GM10847 (cell line): ENCODE measurements around the gene PRRG2.

Source experiments
- POLR2A ChIP-seq: IDR thresholded peaks from 2 replicates; pipeline ENCODE4 v1.6.1; 2011; ENCODE audit not compliant: insufficient read length; ENCODE audit errors: extremely low read depth

The PRRG2 gene

DNA sequence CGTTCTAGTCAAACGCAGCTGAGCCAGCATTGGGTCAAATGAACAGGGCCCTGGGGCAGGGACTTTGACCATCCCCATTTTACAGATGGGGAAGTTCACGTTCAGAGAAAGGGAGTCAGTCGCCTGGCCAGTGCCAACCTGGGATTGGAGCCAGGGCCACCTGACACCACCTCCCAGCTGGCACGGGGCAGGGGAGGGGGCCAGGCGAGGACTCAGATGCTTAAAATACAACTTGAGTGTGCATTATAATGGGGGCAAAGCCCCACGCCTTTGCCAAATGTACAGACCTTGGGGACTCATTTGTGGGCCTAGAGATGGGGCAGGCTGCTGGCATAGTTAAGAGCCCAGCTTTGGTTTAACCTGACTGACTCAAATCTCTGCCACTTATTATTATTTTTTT lies 24.5 kb downstream of the PRRG2 start:
- TF ChIP-seq POLR2A: no peak

DNA sequence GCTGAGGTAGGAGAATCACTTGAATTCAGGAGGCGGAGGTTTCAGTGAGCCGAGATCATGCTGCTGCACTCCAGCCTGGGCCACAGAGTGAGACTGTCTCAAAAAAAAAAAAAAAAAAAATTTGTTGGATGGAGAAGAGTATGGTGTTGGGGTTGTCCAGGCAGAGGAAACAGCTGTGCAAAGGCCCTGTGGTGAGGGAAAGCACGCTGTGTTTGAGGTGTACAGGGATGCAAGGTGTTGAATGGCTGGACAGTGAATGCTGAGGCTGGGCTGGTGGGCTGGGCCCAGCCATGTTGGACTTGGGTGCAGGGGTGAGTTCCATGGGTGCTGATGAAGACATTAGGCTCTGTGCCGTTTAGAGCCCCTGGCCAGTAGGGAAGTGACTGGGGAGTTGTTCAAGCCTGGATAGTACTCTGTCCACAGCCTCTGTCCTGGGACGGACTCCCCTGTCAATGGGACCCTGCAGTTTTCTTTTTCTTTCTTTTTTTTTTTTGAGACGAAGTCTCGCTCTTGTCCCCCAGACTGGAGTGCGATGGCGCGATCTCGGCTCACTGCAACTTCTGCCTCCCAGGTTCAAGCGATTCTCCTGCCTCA lies 28.5 kb downstream of the PRRG2 start:
- TF ChIP-seq POLR2A: no peak

GRCh38 chr19:49613374-49613773 lies 32.3 kb downstream of the PRRG2 start:
- no peak for TF ChIP-seq POLR2A

DNA sequence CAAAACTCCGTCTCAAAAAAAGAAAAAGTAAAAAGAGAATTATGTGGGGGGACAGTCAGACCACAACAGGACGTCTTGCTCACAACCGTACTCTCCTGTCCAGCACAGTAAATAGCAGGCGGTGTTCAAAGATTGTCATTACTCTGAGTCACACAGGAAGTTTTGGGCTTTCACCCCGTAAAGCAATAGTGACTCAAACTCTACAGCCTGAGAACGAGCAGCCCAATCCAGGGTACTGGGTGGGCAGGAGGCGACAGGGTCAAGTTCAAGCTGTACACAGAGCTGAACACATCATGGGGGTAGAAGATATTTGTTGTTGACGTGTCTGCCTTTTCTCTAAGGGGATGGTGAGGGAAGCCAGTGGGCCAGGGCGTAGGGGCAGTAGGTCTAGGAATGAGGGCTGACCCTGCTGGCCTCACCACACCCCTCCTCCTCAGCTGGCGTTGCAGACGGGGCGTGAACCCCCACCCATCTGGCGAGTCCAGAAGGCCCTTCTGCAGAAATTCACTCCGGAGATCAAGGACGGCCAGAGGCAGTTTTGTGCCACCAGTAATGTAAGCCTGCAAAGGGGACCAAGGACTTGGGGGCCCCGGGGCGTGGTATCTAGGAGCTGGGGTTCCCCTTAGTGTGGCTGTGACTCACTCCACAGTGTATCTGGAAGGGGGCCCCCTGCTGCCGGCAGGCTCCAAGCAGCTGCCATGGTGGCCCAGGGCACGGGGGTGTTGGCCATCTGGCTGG lies 33.1 kb downstream of the PRRG2 start:
- no peak for TF ChIP-seq POLR2A

DNA sequence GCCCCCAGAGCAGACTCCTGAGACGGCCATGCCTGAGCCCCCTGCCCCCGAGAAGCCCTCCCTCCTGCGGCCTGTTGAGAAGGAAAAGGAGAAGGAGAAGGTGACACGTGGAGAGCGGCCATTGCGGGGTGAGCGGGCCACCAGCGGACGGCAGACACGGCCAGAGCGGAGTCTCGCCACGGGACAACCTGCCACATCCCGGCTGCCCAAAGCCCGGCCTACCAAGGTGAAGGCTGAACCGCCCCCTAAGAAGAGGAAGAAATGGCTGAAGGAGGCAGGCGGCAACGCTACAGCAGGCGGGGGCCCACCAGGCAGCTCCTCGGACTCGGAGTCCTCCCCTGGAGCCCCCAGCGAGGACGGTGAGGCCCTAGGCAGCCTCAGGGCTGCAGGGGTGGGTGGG lies 34.7 kb downstream of the PRRG2 start:
- TF ChIP-seq POLR2A: no peak

- TF ChIP-seq POLR2A: no peak
These were observed 35.4 kb downstream of the PRRG2 start for GRCh38 chr19:49616532-49616931.

GRCh38 chr19:49616945-49617344 lies 35.8 kb downstream of the PRRG2 start:
- TF ChIP-seq POLR2A: no peak

DNA sequence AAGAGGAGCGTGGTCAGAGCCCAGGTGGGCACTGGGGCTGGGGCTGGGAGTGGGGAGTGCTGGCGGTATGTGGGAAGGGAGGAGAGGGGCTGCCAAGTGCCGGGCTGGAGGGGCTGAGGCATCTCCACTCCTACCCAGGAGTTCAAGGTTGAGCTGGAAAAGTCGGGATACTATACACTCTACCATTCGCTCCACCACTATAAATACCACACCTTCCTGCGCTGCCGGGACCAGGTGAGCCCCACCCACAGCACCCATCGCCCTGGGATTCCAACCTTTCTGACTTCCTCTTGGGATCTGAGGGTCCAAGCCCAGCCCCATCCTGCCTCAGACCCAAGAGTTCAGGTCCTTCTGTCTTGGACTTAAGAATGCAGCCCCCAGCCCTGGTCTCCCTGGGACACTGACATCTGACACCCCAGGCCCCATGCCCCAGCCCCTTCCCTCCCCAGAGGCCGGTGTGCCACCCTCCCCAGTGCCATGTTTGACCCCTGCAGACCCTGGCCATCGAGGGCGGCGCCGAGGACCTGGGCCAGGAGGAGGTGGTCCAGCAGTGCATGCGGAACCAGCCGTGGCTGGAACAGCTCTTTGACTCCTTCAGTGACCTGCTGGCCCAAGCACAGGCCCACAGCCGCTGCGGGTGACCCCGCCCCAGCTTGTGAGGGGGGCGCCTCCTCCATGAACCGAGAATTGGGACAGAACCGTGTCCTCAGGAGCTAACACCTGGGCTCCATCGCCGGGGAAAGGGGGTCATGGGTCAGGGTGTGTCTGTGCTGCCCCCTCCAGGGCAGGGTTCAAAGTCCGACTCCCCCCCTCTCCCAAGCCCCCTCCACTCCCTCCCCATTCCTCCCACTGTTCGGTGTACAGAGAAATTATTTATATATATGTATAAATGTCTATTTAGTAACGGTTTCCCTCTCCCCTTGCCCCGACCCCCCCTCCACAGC lies 44.1 kb downstream of the PRRG2 start:
- no peak for TF ChIP-seq POLR2A

GRCh38 chr19:49626226-49626625 lies 45.1 kb downstream of the PRRG2 start:
- TF ChIP-seq POLR2A: no peak

DNA sequence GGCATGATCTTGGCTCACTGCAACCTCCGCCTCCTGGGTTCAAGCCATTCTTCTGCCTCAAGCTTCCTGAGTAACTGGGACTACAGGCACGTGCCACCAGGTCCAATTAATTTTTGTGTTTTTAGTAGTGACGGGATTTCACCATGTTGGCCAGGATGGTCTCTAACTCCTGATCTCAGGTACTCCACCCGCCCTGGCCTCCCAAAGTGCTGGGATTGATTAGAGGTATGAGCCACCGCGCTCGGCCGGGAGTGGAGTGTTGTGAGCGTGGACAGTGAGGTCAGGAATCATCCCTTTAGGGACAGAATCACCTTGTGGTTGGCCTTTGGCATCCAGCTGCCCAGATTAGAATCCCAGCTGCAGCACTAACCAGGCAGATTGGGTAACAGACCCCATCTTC lies 48.5 kb downstream of the PRRG2 start:
- TF ChIP-seq POLR2A: no peak

DNA sequence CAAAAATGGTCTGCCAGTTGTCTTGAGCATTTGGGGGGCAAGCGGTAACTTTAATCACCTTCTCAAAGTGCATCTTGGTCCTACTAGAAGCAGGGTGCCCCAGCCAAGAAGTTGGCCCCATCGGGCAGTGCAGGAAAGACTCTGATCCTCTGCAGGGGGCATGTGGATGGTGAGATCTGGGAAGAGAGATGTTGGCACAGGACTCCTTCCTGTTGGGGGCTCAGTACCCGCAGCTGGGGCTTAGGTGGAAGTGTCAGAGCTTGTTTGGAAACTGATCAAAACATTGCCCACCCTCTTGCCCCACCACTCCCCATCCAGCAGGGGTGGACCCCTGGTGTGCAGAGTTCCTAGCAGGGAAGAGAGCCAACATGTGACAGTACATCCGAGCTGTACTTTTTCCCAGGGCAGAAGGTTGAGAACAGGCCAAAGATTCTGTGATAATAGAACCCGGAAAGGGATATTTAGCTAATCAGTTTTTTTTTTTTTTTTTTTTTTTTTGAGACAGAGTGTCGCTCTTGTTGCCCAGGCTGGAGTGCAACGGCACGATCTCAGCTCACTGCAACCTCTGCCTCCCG lies 50.0 kb downstream of the PRRG2 start:
- no peak for TF ChIP-seq POLR2A

GRCh38 chr19:49631610-49632192 lies 50.6 kb downstream of the PRRG2 start:
- no peak for TF ChIP-seq POLR2A

DNA sequence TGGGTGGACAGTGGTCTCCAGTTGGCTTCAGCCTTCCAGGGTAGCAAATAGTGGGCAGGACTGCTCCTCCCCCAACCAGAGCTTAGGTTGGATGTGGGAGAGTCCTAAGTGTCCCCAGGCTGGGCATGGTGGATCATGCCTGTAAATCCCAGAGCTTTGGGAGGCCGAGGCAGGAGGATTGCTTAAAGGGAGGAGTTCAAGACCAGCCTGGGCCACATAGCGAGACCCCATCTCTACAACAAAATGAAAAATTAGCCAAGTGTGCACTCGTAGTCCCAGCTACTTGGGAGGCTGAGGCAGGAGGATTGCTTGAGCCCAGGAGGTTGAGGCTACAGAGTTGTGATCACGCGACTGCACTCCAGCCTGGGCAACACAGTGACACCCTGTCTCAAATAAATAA lies 51.5 kb downstream of the PRRG2 start:
- no peak for TF ChIP-seq POLR2A

- no peak for TF ChIP-seq POLR2A
These were observed 54.6 kb downstream of the PRRG2 start for GRCh38 chr19:49635530-49636232.
